IMR-90 (cell line): ENCODE measurements around the gene SULT1E1. TPM values are rescaled to one million over a fixed set of nuclear protein-coding genes. Genes with fewer than 3 reads are reported as not detected.

ENCODE experiments used
- ATAC-seq: fragments of 200-7000 bp; cut with Tn5 transposase; 2 replicates; pipeline ENCODE4 v1.9.1; 2020; ENCODE audit warnings: low read depth, mild to moderate bottlenecking, moderate library complexity
- BruUV-seq: library from RNA; stranded (reverse); fragments of 400-500 nt; replicated peaks from 2 replicates; lab custom pipeline; 2021; lab: Mats Ljungman, UMichigan
- CTCF ChIA-PET: fragments of 300-600 bp; formaldehyde crosslinking; extraction: SDS; loops from one replicate; lab custom pipeline; 2021; ENCODE audit warnings: antibody characterized with exemption; lab: Yijun Ruan, JAX
- POLR2A ChIA-PET: fragments of 300-600 bp; sonication (Branson Sonifier 250); formaldehyde crosslinking; loops from one replicate; lab custom pipeline; 2022; ENCODE audit warnings: antibody characterized with exemption; ENCODE audit not compliant: unreplicated experiment; lab: Charles Lee
- DNase-seq: peaks from one replicate; pipeline ENCODE4 v3.0.0; 2013
- H2AFZ ChIP-seq: replicated peaks from 2 replicates; pipeline ENCODE3; 2013; ENCODE audit warnings: low read length, mild to moderate bottlenecking; ENCODE audit not compliant: poor library complexity
- H2AK5ac ChIP-seq: 2 replicates; pipeline ENCODE4 v1.6.1; 2013; ENCODE audit warnings: low read depth, low read length, inconsistent platforms
- H2AK9ac ChIP-seq: replicated peaks from 2 replicates; pipeline ENCODE3; 2013; ENCODE audit warnings: mild to moderate bottlenecking, low read depth, low read length, moderate library complexity; ENCODE audit not compliant: poor library complexity
- H2BK120ac ChIP-seq: 2 replicates; pipeline ENCODE4 v1.6.1; 2013; ENCODE audit warnings: low read depth, low read length, inconsistent platforms
- H2BK15ac ChIP-seq: 3 replicates; pipeline ENCODE4 v1.6.1; 2013; ENCODE audit warnings: low read depth, low read length, inconsistent platforms
- H2BK20ac ChIP-seq: 2 replicates; pipeline ENCODE4 v1.6.1; 2013; ENCODE audit warnings: low read depth, mild to moderate bottlenecking, inconsistent platforms, low read length, moderate library complexity
- H2BK5ac ChIP-seq: 2 replicates; pipeline ENCODE4 v1.6.1; 2013; ENCODE audit warnings: mild to moderate bottlenecking, low read depth, low read length, inconsistent platforms; ENCODE audit not compliant: poor library complexity, severe bottlenecking
- H3K14ac ChIP-seq: replicated peaks from 2 replicates; pipeline ENCODE4 v1.6.1; 2013; ENCODE audit warnings: low read depth, low read length, inconsistent platforms
- H3K18ac ChIP-seq: 2 replicates; pipeline ENCODE4 v1.6.1; 2013; ENCODE audit warnings: low read depth, low read length, control low read depth
- H3K23ac ChIP-seq: 2 replicates; pipeline ENCODE4 v1.6.1; 2013; ENCODE audit warnings: low read depth, low read length, inconsistent platforms
- H3K27ac ChIP-seq: 2 replicates; pipeline ENCODE4 v1.5.1; 2013; ENCODE audit warnings: mild to moderate bottlenecking, control low read depth, low read length; ENCODE audit not compliant: insufficient read depth
- H3K27me3 ChIP-seq: 2 replicates; pipeline ENCODE4 v1.6.1; 2013; ENCODE audit warnings: low read length; ENCODE audit not compliant: control insufficient read depth, insufficient read depth
- H3K36me3 ChIP-seq: 2 replicates; pipeline ENCODE4 v1.6.1; 2013; ENCODE audit warnings: low read length, mixed read lengths; ENCODE audit not compliant: control insufficient read depth, insufficient read depth
- H3K4ac ChIP-seq: 2 replicates; pipeline ENCODE4 v1.6.1; 2013; ENCODE audit warnings: low read depth, low read length, inconsistent platforms
- H3K4me1 ChIP-seq: 2 replicates; pipeline ENCODE4 v1.6.1; 2013; ENCODE audit warnings: low read length, mixed read lengths; ENCODE audit not compliant: control insufficient read depth, insufficient read depth
- H3K4me2 ChIP-seq: 2 replicates; pipeline ENCODE4 v1.6.1; 2013; ENCODE audit warnings: low read depth, mild to moderate bottlenecking, control low read depth, low read length, moderate library complexity
- H3K4me3 ChIP-seq: 2 replicates; pipeline ENCODE4 v1.5.1; 2013; ENCODE audit warnings: low read depth, mild to moderate bottlenecking, control low read depth, low read length, moderate library complexity; ENCODE audit not compliant: insufficient read depth
- H3K56ac ChIP-seq: 2 replicates; pipeline ENCODE4 v1.6.1; 2013; ENCODE audit warnings: low read length, inconsistent platforms; ENCODE audit not compliant: insufficient read depth; ENCODE audit errors: extremely low read depth
- H3K79me1 ChIP-seq, 2 experiments: 2 replicates each; pipeline ENCODE4 v1.6.1; 2013; ENCODE audit warnings: low read length in 2 of 2, inconsistent platforms in 1 of 2, low read depth in 1 of 2
- H3K9ac ChIP-seq: 2 replicates; pipeline ENCODE4 v1.6.1; 2013; ENCODE audit warnings: low read depth, low read length, control low read depth
- H3K9me1 ChIP-seq: 2 replicates; pipeline ENCODE4 v1.6.1; 2013; ENCODE audit warnings: low read length, inconsistent platforms; ENCODE audit not compliant: insufficient read depth
- H3K9me3 ChIP-seq: 2 replicates; pipeline ENCODE4 v1.6.1; 2013; ENCODE audit warnings: low read length; ENCODE audit not compliant: control insufficient read depth, insufficient read depth
- H4K20me1 ChIP-seq: 2 replicates; pipeline ENCODE4 v1.6.1; 2013; ENCODE audit warnings: low read length, inconsistent platforms; ENCODE audit not compliant: insufficient read depth
- H4K5ac ChIP-seq: 2 replicates; pipeline ENCODE4 v1.6.1; 2013; ENCODE audit warnings: mild to moderate bottlenecking, low read depth, low read length, control low read depth
- H4K8ac ChIP-seq, 2 experiments: 2 replicates each; pipeline ENCODE4 v1.6.1; 2013; ENCODE audit warnings: low read depth in 2 of 2, low read length in 2 of 2, control low read depth in 1 of 2, inconsistent platforms in 1 of 2
- H4K91ac ChIP-seq: 2 replicates; pipeline ENCODE4 v1.6.1; 2013; ENCODE audit warnings: low read depth, low read length, inconsistent platforms; ENCODE audit not compliant: insufficient read depth
- CEBPB ChIP-seq: IDR thresholded peaks from 2 replicates; pipeline ENCODE4 v1.6.1; 2012; ENCODE audit warnings: low read depth, low read length, improper control_type of control experiment
- MAZ ChIP-seq: IDR thresholded peaks from 2 replicates; pipeline ENCODE4 v1.6.1; 2012; ENCODE audit warnings: low read depth, mild to moderate bottlenecking, low read length, improper control_type of control experiment, moderate library complexity, borderline replicate concordance
- MXI1 ChIP-seq: IDR thresholded peaks from 2 replicates; pipeline ENCODE4 v1.6.1; 2012; ENCODE audit warnings: low read depth, mild to moderate bottlenecking, low read length, moderate library complexity, borderline replicate concordance
- NFE2L2 ChIP-seq: fragments of 150-350 bp; IDR thresholded peaks from 2 replicates; pipeline ENCODE4 v1.6.1; 2016; ENCODE audit warnings: low read depth, mild to moderate bottlenecking, low read length
- RAD21 ChIP-seq: IDR thresholded peaks from 2 replicates; pipeline ENCODE4 v1.6.1; 2012; ENCODE audit warnings: low read length, improper control_type of control experiment
- SMC3 ChIP-seq: fragments of 150-350 bp; IDR thresholded peaks from 2 replicates; pipeline ENCODE4 v1.6.1; 2016; ENCODE audit warnings: low read depth, mild to moderate bottlenecking, antibody characterized with exemption, low read length, moderate library complexity
- USF2 ChIP-seq: fragments of 150-350 bp; IDR thresholded peaks from 2 replicates; pipeline ENCODE4 v1.6.1; 2017; ENCODE audit warnings: mild to moderate bottlenecking, antibody characterized with exemption, low read length, low read depth
- WGBS, 2 experiments: methylation state at CpG; one replicate each; pipeline versions ENCODE4 v1.1.5 to v1.1.7; 2013; ENCODE audit warnings: missing lambda C conversion rate in 2 of 2; ENCODE audit not compliant: insufficient read length in 1 of 2; ENCODE audit errors: extremely low coverage in 2 of 2; 5-methylcytosine and 5-hydroxymethylcytosine counted together
- dilution Hi-C: fragments of 300-500 bp; cut with HindIII; formaldehyde crosslinking; loops from one replicate; pipeline ENCODE4 v1.14.3; 2018; ENCODE audit warnings: low sequenced_read_pairs; ENCODE audit not compliant: unreplicated experiment
- in situ Hi-C: fragments of 300-500 bp; cut with MboI; formaldehyde crosslinking; loops from 3 replicates; pipeline ENCODE4 v1.14.3; 2019; ENCODE audit warnings: low sequenced_read_pairs, inconsistent platforms, mixed read lengths
- intact Hi-C: fragments of 100-400 bp; cut with micrococcal nuclease; formaldehyde crosslinking; loops from 2 replicates; pipeline ENCODE4 v1.10.0; 2022
- polyA plus RNA-seq, 3 experiments: library from polyadenylated mRNA; depleted of rRNA; stranded (reverse); fragments of >200 nt; gene quantifications; 2 replicates each; pipeline ENCODE4 v1.2.3, GENCODE V29; 2012; ENCODE audit warnings: low replicate concordance in 1 of 3
- total RNA-seq: library from RNA; depleted of rRNA; stranded (reverse); fragments of >200 nt; gene quantifications from 2 replicates; pipeline ENCODE4 v1.2.3, GENCODE V29; 2012

The SULT1E1 gene
- total and polyA plus RNA-seq, 2 of the 4 experiments (the other 2 are of a cell fraction) = not detected

GRCh38 chr4:69838977-69839376, 21.0 kb downstream of the SULT1E1 start:
- H3K36me3 ChIP-seq = no peaks in the 10 kb centered on the region
- no peaks in the 10 kb centered on the region for H3K27me3 ChIP-seq
- H3K79me1 ChIP-seq = no peaks in the 10 kb centered on the region
- no peak overlapping the region for H3K4ac ChIP-seq
- dilution Hi-C loops (no loop called here), in situ Hi-C loops (no loop called here), intact Hi-C loops (no loop called here)
- no peak overlapping the region for H4K91ac ChIP-seq
- H2AFZ ChIP-seq = no peak overlapping the region
- H3K4me3 ChIP-seq = no peak overlapping the region
- no peak overlapping the region for H2BK15ac ChIP-seq
- no peak overlapping the region for H2AK9ac ChIP-seq
- no peak for ATAC-seq
- BruUV-seq = no TSS peak
- H3K27ac ChIP-seq = no peak overlapping the region
- no peak overlapping the region for H3K56ac ChIP-seq
- no peak overlapping the region for H2BK5ac ChIP-seq
- H2BK20ac ChIP-seq = no peak overlapping the region
- H4K8ac ChIP-seq = no peak overlapping the region
- no peaks in the 10 kb centered on the region for H4K20me1 ChIP-seq
- no peak overlapping the region for H3K18ac ChIP-seq
- no peak overlapping the region for H3K9ac ChIP-seq
- H3K4me2 ChIP-seq = no peak overlapping the region
- no peak overlapping the region for H2AK5ac ChIP-seq
- H3K4me1 ChIP-seq = no peaks in the 10 kb centered on the region
- ChIA-PET CTCF (no interaction called here), POLR2A (no interaction called here)
- H4K5ac ChIP-seq = no peak overlapping the region
- WGBS, 2 experiments = no CpG with 5 or more reads among the region's 2 CpGs
- no peak for DNase-seq
- no peak for TF ChIP-seq NFE2L2
- no peak for TF ChIP-seq CEBPB
- TF ChIP-seq MXI1 = no peak
- TF ChIP-seq RAD21 = no peak
- TF ChIP-seq USF2 = no peak
- TF ChIP-seq MAZ = no peak
- no peak for TF ChIP-seq SMC3
- H3K23ac ChIP-seq = no peak overlapping the region
- H3K14ac ChIP-seq = no peak overlapping the region
- no peaks in the 10 kb centered on the region for H3K9me3 ChIP-seq
- no peaks in the 10 kb centered on the region for H3K9me1 ChIP-seq
- H2BK120ac ChIP-seq = no peak overlapping the region
